Activated CD4-positive, alpha-beta T cell treated with anti-CD3 and anti-CD28 coated beads, Interleukin-2, Interleukin-4, amounts not matched to agents 100 ng/mL and 50 ng/mL, durations not matched to agents 16 hours and 8 hours (primary cell): Measurements from ENCODE around the gene KIAA1328.

Experiments used
- DNase-seq: peaks from one replicate; pipeline ENCODE4 v3.0.0-alpha.2; 2020; ENCODE audit warnings: low spot score

The KIAA1328 gene

GRCh38 chr18:37253394-37254235 lies 424.7 kb downstream of the KIAA1328 start:
- DNase-seq: no peak

DNA sequence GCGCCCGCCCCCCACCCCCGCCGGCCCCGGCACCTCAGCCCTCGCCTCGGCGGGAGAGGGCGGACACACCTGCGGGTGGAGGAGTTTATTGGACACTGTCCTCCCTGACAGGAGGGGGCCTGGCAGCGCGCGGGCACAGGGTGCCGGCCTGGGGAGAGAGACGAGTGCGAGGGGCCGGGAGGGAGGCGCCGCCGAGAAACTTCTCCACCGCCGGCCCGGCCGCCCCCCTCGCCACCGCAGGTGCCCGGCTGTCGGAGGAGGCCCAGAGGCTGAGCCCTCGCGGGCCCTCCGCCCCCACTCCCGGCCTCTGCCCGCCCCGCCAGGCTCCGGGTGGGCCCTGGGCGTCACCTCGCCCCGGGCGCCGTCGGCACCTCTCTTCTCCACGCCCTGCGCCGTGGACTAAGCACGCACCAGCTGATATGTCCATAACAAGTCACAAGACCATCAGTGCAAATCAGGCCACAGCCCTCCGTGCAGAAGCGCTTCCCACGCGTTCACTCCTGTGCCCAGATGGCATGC lies 425.4 kb downstream of the KIAA1328 start:
- no peak for DNase-seq

DNA sequence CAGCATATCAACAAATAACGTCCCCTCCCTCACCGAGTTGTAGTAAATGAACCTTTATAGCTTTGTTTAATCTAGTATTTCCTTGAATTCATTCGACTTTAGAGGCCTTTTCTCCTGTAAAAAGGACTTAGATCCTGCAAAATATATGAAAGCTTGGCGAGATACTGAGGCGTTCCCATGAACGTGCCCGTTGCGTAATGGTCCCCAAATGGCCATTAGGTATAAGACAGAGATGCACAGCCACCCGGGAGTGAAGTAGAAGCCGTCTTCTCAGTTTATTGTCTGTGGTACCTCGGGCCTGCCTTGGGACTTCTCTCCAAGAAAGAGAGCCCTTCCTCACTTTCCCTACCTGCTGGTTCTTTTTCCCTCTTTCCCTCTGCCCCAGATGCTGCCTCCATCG lies 426.0 kb downstream of the KIAA1328 start:
- DNase-seq: no peak

DNA sequence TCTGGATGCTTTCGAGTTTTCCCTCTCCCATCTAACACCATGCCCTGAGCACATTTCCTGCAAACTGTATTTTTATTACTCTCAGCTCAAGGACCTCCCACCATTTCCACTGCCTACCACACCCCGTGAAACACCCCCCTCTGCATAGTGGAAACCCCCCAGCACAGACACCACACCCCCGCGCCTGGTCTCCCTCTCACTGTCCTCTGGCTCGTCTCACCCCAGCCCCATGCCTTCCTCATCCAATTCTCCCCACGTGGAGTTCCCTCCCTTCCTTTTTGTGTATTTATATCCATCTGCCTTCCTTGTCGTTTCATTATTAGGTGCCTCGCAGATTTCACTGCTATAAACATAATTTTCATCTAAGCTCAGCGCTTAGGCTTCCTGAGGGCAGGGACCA lies 429.2 kb downstream of the KIAA1328 start:
- no peak for DNase-seq

- no peak for DNase-seq
These were observed 429.9 kb downstream of the KIAA1328 start for GRCh38 chr18:37258819-37259218.

DNA sequence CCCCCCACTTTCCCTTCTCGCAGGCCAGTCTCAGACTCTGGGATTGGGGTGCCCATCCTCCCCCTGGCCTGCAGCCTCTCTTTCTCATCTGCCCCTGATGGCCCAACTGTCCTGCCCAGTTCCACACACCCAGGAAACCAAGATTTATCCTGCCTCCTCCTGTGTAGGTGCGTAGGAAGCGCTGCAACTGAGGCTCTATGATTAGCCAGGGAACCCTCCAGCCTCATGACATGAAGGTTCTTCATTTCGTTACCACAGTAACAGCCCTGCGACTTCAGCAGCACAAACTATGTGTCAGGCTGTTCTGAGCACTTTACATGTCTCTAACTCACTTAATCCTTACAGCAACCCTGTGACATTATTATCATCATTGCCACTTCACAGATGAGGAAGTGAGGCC lies 430.8 kb downstream of the KIAA1328 start:
- DNase-seq: no peak

- no peak for DNase-seq
These were observed 431.6 kb downstream of the KIAA1328 start for GRCh38 chr18:37260367-37261093.

GRCh38 chr18:37261246-37261840 lies 432.4 kb downstream of the KIAA1328 start:
- DNase-seq: no peak

DNA sequence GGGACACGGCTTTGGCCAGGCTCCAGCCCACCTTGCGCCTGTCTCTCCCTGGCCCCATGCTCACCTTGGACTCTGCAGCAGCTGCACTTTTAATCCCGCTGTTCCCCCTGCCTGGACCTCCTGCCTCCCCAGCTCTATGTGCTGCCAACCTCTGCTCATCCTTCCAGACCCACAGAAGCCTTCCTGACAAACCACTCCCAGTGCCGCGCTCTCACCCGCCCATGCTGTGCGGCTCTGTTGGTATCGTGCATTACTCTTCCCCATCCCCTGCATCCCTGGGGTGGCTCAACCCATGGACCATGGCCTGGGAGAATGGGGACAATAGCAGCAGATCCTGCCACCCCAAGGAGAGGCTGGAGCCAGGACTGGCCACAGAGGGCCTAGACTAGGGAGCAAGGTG lies 433.1 kb downstream of the KIAA1328 start:
- no peak for DNase-seq

DNA sequence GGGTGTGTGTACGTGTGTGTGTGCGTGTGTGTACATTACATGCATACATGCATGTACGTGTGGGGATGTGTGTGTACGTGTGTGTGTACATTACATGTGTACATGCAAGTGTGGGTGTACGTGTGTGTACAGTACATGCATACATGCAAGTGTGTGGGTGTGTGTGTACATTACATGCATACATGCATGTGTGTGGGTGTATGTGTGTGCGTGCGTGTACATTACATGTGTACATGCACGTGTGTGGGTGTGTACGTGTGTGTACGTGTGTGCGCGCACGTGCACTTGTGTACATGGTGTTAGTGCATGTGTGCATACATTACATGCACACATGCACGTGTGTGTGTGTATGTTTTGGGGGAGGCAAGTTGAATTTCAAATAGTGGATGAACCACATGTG lies 436.0 kb downstream of the KIAA1328 start:
- DNase-seq: no peak

DNA sequence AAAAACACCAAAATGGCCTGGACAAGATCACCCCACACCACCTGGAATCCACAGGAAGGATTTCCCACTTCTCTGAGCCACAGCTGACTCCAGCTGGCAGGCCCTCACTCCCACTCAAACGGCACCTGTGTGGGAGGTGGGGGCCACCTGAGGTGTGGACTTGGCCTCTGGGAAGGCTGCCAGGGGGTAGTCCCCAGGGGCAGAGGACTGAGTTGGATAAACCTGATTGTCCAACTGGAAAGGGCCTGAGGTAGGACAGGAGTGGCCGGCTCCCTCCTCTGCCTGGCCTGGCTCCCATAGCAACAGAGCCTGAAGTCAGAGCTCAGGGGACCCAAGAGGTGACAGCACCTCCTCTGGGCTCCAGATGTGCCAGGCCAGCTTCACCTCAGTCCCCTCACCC lies 436.5 kb downstream of the KIAA1328 start:
- DNase-seq: no peak

GRCh38 chr18:37266290-37266689 lies 437.4 kb downstream of the KIAA1328 start:
- DNase-seq: no peak

GRCh38 chr18:37270038-37270665 lies 441.2 kb downstream of the KIAA1328 start:
- DNase-seq: peak; percentile 13

GRCh38 chr18:37270666-37271052 lies 441.7 kb downstream of the KIAA1328 start:
- DNase-seq: no peak

DNA sequence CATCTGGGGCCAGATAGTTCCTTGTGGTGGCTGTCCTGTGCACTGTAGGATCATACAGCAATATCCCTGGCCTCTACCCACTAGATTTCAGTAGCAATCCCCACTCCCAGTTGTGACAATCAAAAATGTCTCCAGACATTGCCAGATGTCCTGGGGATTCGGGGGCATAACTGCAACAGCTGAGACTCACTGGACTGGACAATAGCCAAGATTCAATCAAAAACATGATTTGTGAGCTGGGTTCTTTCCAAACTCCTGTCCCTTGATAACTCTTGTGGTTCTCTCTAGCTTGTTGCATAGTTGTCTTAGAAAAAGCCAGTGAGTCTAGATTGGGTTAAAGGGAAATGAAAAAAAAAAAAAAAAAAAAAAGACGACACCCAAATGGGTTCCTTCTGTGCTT lies 443.3 kb downstream of the KIAA1328 start:
- DNase-seq: no peak

- DNase-seq: no peak
These were observed 443.9 kb downstream of the KIAA1328 start for GRCh38 chr18:37272841-37273240.

DNA sequence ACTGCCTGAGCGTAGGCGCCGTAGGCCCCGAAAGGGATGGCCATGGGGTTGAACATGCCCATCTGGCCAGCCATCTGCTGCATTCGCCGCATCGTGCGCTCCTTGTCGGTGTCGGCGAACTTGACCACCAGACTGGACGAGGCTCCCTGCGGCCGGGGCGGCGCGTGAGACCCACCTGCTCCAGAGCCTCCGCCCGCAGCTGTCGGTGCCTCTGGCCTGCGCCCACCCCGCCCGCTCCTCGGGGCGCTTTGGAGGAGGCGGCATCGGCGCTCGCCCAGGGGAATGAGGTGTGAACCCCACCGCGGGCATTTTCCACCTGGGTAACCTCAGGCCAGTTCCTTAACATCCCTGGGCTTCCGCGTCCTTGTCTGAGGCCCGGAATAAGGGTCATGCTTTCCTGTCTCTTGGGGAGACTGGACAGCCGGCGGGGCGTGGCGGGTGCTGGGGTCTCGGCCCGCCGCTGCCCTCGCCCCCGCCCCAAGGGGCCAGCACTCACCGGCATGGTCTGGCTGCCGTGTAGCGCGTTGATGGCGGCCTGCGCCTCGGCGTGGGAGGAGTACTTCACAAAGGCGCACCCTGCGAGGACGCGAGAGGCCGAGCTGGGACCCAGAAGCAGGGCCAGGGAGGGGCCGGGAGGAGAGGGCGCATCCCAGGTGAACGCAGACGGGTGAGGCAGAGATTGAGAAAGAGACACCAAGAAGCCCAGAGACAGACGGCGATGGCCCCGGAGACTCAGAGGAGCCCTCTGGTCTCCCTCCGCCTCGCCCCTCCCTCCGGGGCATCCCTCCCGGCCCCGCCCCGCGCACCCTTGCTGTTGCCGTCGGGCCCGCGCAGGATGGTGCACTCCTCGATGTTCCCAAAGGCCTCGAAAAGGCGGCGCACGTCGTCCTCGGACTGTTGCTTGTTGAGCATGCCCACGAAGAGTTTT lies 445.6 kb downstream of the KIAA1328 start:
- DNase-seq: no peak

GRCh38 chr18:37275237-37275741 lies 446.4 kb downstream of the KIAA1328 start:
- DNase-seq: no peak

DNA sequence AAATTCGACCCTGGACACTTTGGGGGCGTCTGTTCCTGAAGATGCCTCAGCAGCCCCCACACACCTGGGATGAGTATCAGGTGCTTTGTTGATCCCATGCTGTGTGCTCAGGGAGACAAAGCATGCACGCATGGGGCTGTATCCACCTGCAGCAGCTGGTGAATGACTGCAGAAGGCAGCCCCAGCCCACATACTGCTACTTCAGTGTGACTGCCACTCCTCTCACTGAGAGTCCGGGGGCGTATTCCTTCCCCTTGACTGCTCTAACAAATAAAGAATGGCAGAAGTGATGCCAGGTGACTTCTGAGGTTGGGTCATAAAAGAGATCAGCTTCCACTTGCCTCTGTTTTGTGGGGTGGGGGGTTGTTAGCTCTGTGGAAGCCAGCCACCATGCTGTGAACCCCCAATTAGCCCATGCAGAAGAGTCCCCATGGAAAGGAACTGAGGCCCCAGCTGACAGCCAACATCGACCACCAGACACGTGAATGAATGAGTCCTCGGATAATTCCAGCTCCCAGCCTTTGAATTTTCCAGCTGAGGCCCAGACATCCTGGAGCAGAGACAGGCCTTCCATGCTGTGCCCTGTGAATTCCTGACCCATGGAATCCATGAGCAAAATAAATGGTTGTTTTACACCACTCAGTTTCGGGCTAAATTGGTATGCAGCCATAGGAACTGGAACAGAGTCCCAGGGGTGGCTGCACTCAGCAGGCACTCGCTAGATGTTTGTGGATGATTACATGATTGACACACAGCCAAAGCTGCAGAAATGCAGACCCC lies 447.4 kb downstream of the KIAA1328 start:
- no peak for DNase-seq

GRCh38 chr18:37277804-37278203 lies 448.9 kb downstream of the KIAA1328 start:
- no peak for DNase-seq
